Spinal cord (tissue), 10 donors: ENCODE measurements around the gene ATPAF2. TPM values are rescaled to one million over a fixed set of nuclear protein-coding genes. Genes with fewer than 3 reads are reported as not detected.

Experiments
- DNase-seq, 6 donors: peaks; one replicate each; pipeline versions ENCODE4 v3.0.0 to v3.0.0-alpha.2; 2013 to 2015; ENCODE audit warnings: low spot score in 6 of 6, low read depth in 4 of 6
- H3K27ac ChIP-seq: one replicate; pipeline ENCODE4 v1.5.1; 2013; ENCODE audit warnings: low read depth, low read length, control low read depth
- H3K27me3 ChIP-seq: one replicate; pipeline ENCODE4 v1.6.1; 2013; ENCODE audit warnings: low read length; ENCODE audit not compliant: control insufficient read depth, insufficient read depth
- H3K36me3 ChIP-seq: one replicate; pipeline ENCODE4 v1.6.1; 2013; ENCODE audit warnings: low read length; ENCODE audit not compliant: control insufficient read depth, insufficient read depth
- H3K4me1 ChIP-seq: one replicate; pipeline ENCODE4 v1.6.1; 2013; ENCODE audit warnings: low read length; ENCODE audit not compliant: control insufficient read depth, insufficient read depth
- H3K4me3 ChIP-seq: one replicate; pipeline ENCODE4 v1.5.1; 2013; ENCODE audit warnings: low read depth, low read length, control low read depth
- H3K9me3 ChIP-seq: one replicate; pipeline ENCODE4 v1.6.1; 2013; ENCODE audit warnings: low read length; ENCODE audit not compliant: control insufficient read depth, insufficient read depth
- WGBS: methylation state at CpG from one replicate; pipeline ENCODE4 v1.1.5; 2013; ENCODE audit warnings: missing lambda C conversion rate; ENCODE audit not compliant: insufficient coverage; 5-methylcytosine and 5-hydroxymethylcytosine counted together
- polyA plus RNA-seq, 2 donors: library from polyadenylated mRNA; unstranded; fragments of 120-200 nt; gene quantifications; one replicate each; pipeline ENCODE4 v1.2.1, GENCODE V29; 2013; ENCODE audit not compliant: insufficient read length in 2 of 2
- total RNA-seq, 2 donors: library from RNA; depleted of rRNA in 1 of 2; stranded (reverse); fragments of 120-200 nt in 1 of 2; fragments of >200 nt in 1 of 2; gene quantifications; one replicate each; pipeline versions ENCODE4 v1.2.3 to v1.2.4, GENCODE V29; 2013 to 2014
- donor health status: healthy.

ATPAF2 gene
- total and polyA plus RNA-seq, 4 donors = 22.8 to 31.5 (median 26.3) TPM

GRCh38 chr17:18069101-18069500, 30.1 kb upstream of the ATPAF2 start:
- H3K27ac ChIP-seq = no peak overlapping the region
- peaks cover 11% of the 10 kb centered on the region for H3K36me3 ChIP-seq
- no peaks in the 10 kb centered on the region for H3K9me3 ChIP-seq
- H3K4me3 ChIP-seq = no peak overlapping the region
- H3K4me1 ChIP-seq = no peaks in the 10 kb centered on the region
- DNase-seq = no peak
- no peaks in the 10 kb centered on the region for H3K27me3 ChIP-seq
- WGBS = no CpG with 5 or more reads among the region's 2 CpGs

GRCh38 chr17:18066866-18067265, 27.9 kb upstream of the ATPAF2 start:
- Histone ChIP-seq H3K36me3 (peaks cover 23% of the 10 kb centered on the region), H3K9me3 (no peaks in the 10 kb centered on the region), H3K27ac (no peak overlapping the region), H3K4me1 (no peaks in the 10 kb centered on the region), H3K27me3 (no peaks in the 10 kb centered on the region), H3K4me3 (no peak overlapping the region)
- WGBS = 100% methylated on average over 3 of the region's 4 CpGs
- DNase-seq = no peak

- H3K27me3 ChIP-seq = no peaks in the 10 kb centered on the region
- WGBS = 92% methylated on average over 11 of the region's 11 CpGs
- no peaks in the 10 kb centered on the region for H3K4me1 ChIP-seq
- H3K36me3 ChIP-seq = peaks cover 31% of the 10 kb centered on the region
- no peak overlapping the region for H3K4me3 ChIP-seq
- no peak for DNase-seq
- H3K27ac ChIP-seq = no peak overlapping the region
- no peaks in the 10 kb centered on the region for H3K9me3 ChIP-seq
Observed at GRCh38 chr17:18065546-18065945, 26.6 kb upstream of the ATPAF2 start.

GRCh38 chr17:18064053-18064452, 25.1 kb upstream of the ATPAF2 start:
- no peaks in the 10 kb centered on the region for H3K4me1 ChIP-seq
- WGBS = 80% methylated on average over 1 of the region's 2 CpGs

GRCh38 chr17:18059283-18059682, 20.3 kb upstream of the ATPAF2 start:
- Histone ChIP-seq H3K36me3 (peaks cover 55% of the 10 kb centered on the region), H3K4me1 (no peaks in the 10 kb centered on the region)
- 78% methylated on average over 4 of the region's 5 CpGs for WGBS

More at GRCh38 chr17:18064053-18064452, 25.1 kb upstream of the ATPAF2 start:
- DNase-seq = no peak
- Histone ChIP-seq H3K4me3 (no peak overlapping the region), H3K9me3 (no peaks in the 10 kb centered on the region), H3K27ac (no peak overlapping the region), H3K36me3 (peaks cover 42% of the 10 kb centered on the region), H3K27me3 (no peaks in the 10 kb centered on the region)

GRCh38 chr17:18056214-18056613, 17.2 kb upstream of the ATPAF2 start:
- peaks cover 47% of the 10 kb centered on the region for H3K36me3 ChIP-seq
- H3K4me1 ChIP-seq = no peaks in the 10 kb centered on the region
- WGBS = 75% methylated on average over 2 of the region's 3 CpGs
- no peaks in the 10 kb centered on the region for H3K27me3 ChIP-seq
- H3K4me3 ChIP-seq = no peak overlapping the region
- no peaks in the 10 kb centered on the region for H3K9me3 ChIP-seq
- no peak for DNase-seq
- H3K27ac ChIP-seq = no peak overlapping the region

More at GRCh38 chr17:18059283-18059682, 20.3 kb upstream of the ATPAF2 start:
- no peaks in the 10 kb centered on the region for H3K27me3 ChIP-seq
- no peak for DNase-seq
- no peaks in the 10 kb centered on the region for H3K9me3 ChIP-seq
- H3K4me3 ChIP-seq = no peak overlapping the region
- H3K27ac ChIP-seq = no peak overlapping the region

GRCh38 chr17:18055597-18055996, 16.6 kb upstream of the ATPAF2 start:
- WGBS = 100% methylated on average over 2 of the region's 6 CpGs
- Histone ChIP-seq H3K27me3 (no peaks in the 10 kb centered on the region), H3K4me3 (no peak overlapping the region), H3K27ac (no peak overlapping the region), H3K4me1 (no peaks in the 10 kb centered on the region), H3K9me3 (no peaks in the 10 kb centered on the region), H3K36me3 (peaks cover 44% of the 10 kb centered on the region)
- DNase-seq = no peak

GRCh38 chr17:18045691-18046350, 6.9 kb upstream of the ATPAF2 start:
- H3K27me3 ChIP-seq = no peaks in the 10 kb centered on the region
- H3K27ac ChIP-seq = no peak overlapping the region
- peaks cover 26% of the 10 kb centered on the region for H3K36me3 ChIP-seq
- peaks cover 3% of the 10 kb centered on the region for H3K4me1 ChIP-seq
- WGBS = 76% methylated on average over 2 of the region's 3 CpGs
- no peak for DNase-seq
- H3K4me3 ChIP-seq = no peak overlapping the region
- H3K9me3 ChIP-seq = no peaks in the 10 kb centered on the region

- H3K27ac ChIP-seq = no peak overlapping the region
- WGBS = 83% methylated on average over 3 of the region's 3 CpGs
- H3K27me3 ChIP-seq = no peaks in the 10 kb centered on the region
- H3K36me3 ChIP-seq = peaks cover 23% of the 10 kb centered on the region
- H3K9me3 ChIP-seq = no peaks in the 10 kb centered on the region
- no peak for DNase-seq
- peaks cover 13% of the 10 kb centered on the region for H3K4me1 ChIP-seq
- no peak overlapping the region for H3K4me3 ChIP-seq
Observed at GRCh38 chr17:18044609-18045008, 5.6 kb upstream of the ATPAF2 start.

GRCh38 chr17:18043491-18043890, 4.5 kb upstream of the ATPAF2 start:
- WGBS = 43% methylated on average over 1 of the region's 1 CpG
- H3K9me3 ChIP-seq = no peaks in the 10 kb centered on the region
- no peaks in the 10 kb centered on the region for H3K27me3 ChIP-seq
- peak in 2 of 6 donors; percentile 47 to 71 for DNase-seq
- peaks cover 16% of the 10 kb centered on the region for H3K4me1 ChIP-seq
- peaks cover 23% of the 10 kb centered on the region for H3K36me3 ChIP-seq
- H3K4me3 ChIP-seq = no peak overlapping the region
- no peak overlapping the region for H3K27ac ChIP-seq
